HEK293T (cell line): ENCODE data around the gene NKG7.

Source experiments
- ARNT ChIP-seq: fragments of 450-650 bp; IDR thresholded peaks from 2 replicates; pipeline ENCODE4 v1.6.1; 2017; ENCODE audit warnings: mild to moderate bottlenecking
- CTBP1 ChIP-seq: fragments of 450-650 bp; IDR thresholded peaks from 2 replicates; pipeline ENCODE4 v1.6.1; 2016; ENCODE audit warnings: borderline replicate concordance
- FOXA1 ChIP-seq: fragments of 450-650 bp; IDR thresholded peaks from 2 replicates; pipeline ENCODE4 v1.6.1; 2016; ENCODE audit warnings: mild to moderate bottlenecking
- FOXK2 ChIP-seq: fragments of 450-650 bp; IDR thresholded peaks from 2 replicates; pipeline ENCODE4 v1.6.1; 2016; ENCODE audit warnings: mild to moderate bottlenecking
- FOXM1 ChIP-seq: fragments of 450-650 bp; IDR thresholded peaks from 2 replicates; pipeline ENCODE4 v1.6.1; 2017; ENCODE audit warnings: mild to moderate bottlenecking, borderline replicate concordance
- HDGF ChIP-seq: fragments of 450-650 bp; IDR thresholded peaks from 2 replicates; pipeline ENCODE4 v1.6.1; 2017; ENCODE audit warnings: antibody characterized with exemption, borderline replicate concordance
- L3MBTL2 ChIP-seq: fragments of 450-650 bp; conservative IDR thresholded peaks from 2 replicates; pipeline ENCODE4 v1.6.1; 2016; ENCODE audit warnings: mild to moderate bottlenecking
- PKNOX1 ChIP-seq: fragments of 450-650 bp; IDR thresholded peaks from 2 replicates; pipeline ENCODE4 v1.6.1; 2016
- SP1 ChIP-seq: fragments of 450-650 bp; IDR thresholded peaks from 2 replicates; pipeline ENCODE4 v1.6.1; 2017
- SUZ12 ChIP-seq: fragments of 450-650 bp; IDR thresholded peaks from 2 replicates; pipeline ENCODE4 v1.6.1; 2016; ENCODE audit warnings: mild to moderate bottlenecking
- TARDBP ChIP-seq: fragments of 450-650 bp; IDR thresholded peaks from 2 replicates; pipeline ENCODE4 v1.6.1; 2016

- TF ChIP-seq CTBP1 (no peak), L3MBTL2 (no peak), HDGF (no peak), ARNT (no peak), SUZ12 (no peak), FOXM1 (no peak), FOXA1 (no peak), FOXK2 (no peak), SP1 (no peak), PKNOX1 (no peak), TARDBP (no peak)
Measured at GRCh38 chr19:51407511-51408131, 35.2 kb upstream of the NKG7 start.
